ENCODE data around the gene TEX13A. TPM values are rescaled to one million over a fixed set of nuclear protein-coding genes. Genes with fewer than 3 reads are reported as not detected.

The TEX13A gene
- total RNA-seq, 2 experiments from 2014 or later, result not detected

GRCh38 chrX:105189093-105189492 is 31.4 kb downstream of the TEX13A start:
- POLR2A ChIA-PET, result no interaction called here
- CTCF ChIA-PET, result interaction anchor here (1.6 kb wide), 1 partner anchor 18 kb away, joined by 3 read pairs; no protein-coding TSS in a partner anchor

DNA sequence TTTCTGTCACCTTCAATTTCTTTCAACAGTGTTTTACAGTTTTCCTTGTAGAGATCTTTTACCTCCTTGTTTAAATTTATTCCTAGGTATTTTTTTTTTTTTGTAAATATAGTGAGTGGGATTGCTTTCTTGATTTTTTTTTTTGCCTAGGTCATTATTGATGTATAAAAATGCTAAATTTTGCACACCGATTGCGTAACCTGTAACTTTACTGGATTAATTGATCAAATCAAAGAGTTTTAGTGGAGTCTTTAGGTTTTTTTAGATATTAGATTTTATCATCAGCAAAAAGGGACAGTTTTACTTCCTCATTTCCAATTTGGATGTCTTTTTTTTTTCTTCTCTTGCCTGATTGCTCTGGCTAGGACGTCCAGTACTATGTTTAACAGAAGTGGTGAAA is 40.9 kb downstream of the TEX13A start:
- CTCF ChIA-PET, result no interaction called here
- POLR2A ChIA-PET, result no interaction called here

DNA sequence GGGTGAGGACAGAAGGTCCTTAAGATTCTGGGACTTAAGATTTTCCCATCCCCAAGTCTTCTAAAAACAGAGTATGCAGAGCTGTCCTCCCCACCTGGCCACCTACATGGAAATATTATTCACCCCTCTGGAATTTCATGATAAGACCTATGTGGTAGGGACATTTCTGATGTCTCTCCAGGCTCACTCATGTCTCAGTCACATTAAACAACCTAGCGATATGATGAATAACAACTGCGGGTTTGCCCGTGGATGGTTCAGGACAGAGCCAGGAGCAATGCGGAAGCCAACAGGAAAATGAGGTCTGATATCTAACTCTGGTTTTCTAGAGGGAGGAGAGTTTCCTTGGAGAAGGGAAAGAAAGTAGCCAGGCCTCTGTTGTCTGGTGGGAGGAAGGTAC is 47.4 kb downstream of the TEX13A start:
- ChIA-PET POLR2A (no interaction called here), CTCF (no interaction called here)
